NCI-H524 treated with DMSO at 0.1 percent for 48 hours (cell line): Measurements from ENCODE around the gene IMMP2L.
"Not testable (repeated sequence)": the region's sequence is repeated elsewhere in the genome, so short reads cannot be mapped to it uniquely, and the experiment has no call there.

Experiments used
- DNase-seq: peaks from one replicate; lab custom pipeline; 2025; lab: John Stamatoyannopoulos, UW

Gene IMMP2L

DNA sequence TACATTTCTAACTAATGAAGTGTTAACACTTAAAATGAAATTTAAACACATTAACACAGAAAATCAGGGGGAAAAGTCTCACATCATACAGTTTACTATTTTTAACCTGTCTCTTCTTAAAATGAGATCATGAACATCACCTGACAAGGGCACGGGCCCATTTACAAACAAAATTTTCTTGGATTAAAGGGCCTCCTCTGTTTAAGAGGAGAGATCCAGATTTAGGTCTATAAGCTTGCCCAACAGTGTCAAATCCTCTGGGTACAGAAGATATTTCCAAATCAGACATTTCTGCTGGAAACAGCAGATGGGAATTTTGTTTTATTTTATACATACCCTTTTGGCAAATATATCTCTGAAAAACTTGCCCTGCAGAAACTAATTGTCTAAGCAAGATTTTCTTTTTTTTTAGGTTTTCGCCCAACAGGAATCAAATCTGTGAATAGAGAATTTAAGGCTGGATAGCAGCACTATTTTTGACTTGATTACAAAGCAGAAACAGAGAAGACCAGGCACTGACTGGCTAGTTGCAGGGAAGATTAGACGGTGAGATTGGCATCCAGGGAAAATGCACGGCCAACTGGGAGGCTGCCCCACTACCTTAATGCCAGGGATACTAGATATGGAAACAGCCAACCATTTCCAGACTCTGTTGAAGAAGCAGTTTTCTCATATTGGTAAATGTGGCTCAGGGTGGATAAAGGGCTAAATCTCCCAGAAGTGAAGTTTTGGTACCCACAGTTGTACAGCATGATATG, 298.0 kb downstream of the IMMP2L start:
- DNase-seq = no peak

DNA sequence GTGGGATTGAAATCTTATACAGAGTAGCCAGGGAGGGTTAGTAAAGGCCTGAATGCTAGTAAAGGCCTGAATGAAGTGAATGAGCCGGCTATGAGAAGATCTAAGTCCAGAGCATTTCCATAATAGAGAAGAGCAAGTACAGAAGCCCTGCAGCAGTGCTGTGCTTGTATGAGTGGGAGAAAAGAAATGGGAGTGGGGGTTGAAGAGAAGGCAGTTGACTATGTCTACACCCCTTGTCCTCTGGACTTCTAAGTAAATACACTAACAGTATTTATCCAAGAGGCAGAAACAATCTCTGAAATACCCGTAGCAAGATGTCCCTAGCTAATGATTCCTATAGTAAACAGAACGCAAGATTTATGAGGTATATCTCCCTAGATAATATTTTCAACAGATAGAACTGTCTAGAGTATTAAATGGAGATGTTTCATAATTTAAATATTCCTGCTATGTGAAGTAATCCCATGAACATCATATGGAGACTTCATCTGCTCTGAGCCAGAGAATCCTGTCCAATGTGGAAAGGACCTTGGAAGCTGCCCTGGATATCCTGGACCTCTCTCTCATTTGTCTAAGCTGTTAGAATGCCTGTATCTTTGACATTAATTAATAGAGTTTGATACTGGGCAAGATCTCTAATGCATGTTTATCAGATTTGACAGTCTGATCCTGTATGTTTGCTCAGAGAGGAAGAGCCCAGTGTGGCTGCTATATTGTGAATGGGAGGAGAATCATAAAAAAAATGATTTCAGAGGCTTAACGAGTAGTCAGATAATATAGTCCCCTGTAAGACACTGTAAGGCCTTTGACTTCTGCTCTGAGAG, 299.8 kb downstream of the IMMP2L start:
- DNase-seq = no peak

- DNase-seq = no peak
Measured at GRCh38 chr7:111261496-111261895, 300.8 kb downstream of the IMMP2L start.

DNA sequence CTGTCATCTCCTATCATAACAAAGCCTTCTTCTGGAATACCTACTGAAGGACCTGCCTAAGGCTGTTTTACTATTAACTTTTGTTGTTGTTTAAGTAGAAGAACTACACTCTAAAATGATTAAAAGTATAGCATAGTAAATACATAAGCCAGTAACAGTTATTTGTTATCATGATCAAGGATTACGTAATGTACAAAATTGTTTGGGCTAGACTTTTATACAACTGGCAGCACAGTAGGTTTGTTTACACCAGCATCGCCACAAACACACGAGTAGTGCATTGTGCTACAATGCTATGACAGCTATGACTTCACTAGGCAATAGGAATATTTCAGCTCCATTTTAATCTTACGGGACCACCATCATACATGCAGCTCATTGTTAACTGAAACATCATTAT, 302.3 kb downstream of the IMMP2L start:
- DNase-seq = no peak

- DNase-seq = no peak
Measured at GRCh38 chr7:111256391-111256790, 305.9 kb downstream of the IMMP2L start.

- DNase-seq = no peak
Measured at GRCh38 chr7:111255576-111255975, 306.7 kb downstream of the IMMP2L start.

- DNase-seq = not testable (repeated sequence)
Measured at GRCh38 chr7:111251365-111251764, 310.9 kb downstream of the IMMP2L start.

DNA sequence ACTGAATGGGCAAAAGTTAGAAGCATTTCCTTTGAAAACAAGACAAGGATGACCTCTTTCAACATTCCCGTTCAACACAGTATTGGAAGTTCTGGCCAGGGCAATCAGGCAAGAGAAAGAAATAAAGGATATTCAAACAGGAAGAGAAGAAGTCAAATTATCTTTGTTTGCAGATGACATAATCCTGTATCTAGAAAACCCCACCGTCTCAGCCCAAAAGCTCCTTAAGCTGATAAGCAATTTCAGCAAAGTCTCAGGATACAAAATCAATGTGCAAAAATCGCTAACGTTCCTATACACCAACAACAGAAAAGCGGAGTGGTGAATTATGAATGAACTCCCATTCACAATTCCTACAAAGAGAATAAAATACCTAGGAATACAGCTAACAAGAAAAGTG, 312.5 kb downstream of the IMMP2L start:
- not testable (repeated sequence) for DNase-seq

GRCh38 chr7:111242141-111242755, 320.0 kb downstream of the IMMP2L start:
- no peak for DNase-seq

DNA sequence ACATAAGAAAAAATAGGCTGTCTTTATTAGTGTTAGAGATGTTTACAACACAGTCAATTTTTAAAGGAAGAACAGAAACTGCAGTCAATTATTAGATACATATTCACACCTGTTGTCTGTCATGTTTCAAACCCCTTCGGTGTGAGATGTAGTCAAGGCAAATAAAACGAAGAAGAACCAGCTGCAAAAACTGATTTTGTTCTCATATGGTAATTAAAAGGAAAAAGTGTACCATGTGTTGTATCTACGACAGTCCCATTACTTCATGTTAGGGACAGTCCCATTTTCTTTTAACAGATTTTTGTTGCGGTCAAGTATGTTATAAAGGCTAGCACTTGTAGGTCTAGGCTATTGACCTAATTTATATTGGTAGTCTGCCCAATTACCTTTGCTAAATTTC, 321.9 kb downstream of the IMMP2L start:
- DNase-seq = no peak

- DNase-seq = no peak
Measured at GRCh38 chr7:111239437-111239836, 322.9 kb downstream of the IMMP2L start.

DNA sequence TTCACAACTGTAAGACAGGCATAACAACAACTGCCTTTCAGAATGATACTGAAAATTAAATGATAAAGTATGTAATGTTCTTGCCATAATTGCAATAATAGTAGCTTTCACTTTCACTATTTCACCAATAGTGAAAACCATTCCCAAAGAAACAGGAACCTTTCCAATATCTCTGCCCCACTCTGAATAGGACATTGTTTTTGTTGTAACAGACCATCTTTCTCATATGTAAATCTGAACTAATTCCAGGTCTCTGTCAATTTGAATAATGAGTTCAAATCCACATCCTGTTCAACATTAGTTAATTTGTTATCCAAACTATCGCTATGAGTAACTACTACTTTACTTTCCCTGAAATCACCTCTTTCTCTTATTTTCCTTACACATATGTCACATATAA, 323.4 kb downstream of the IMMP2L start:
- DNase-seq = no peak

DNA sequence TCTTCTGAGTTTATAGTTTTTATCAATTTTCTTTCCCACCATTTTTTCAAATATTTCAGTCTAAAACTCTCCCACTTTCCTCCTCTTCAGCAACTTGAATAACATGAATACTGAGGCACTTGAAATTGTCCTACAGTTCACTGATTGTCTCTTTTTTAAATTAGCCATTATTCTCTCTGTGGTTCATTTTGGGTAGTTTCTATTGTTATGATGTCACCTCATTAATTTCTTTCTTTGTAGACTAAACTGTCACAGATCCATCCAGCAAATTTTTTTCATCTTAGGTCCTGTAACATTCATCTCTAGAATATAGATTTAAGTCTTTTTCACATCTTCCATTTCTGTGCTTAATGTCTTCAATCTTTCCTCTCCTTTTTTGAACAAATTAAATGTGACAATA, 326.6 kb downstream of the IMMP2L start:
- no peak for DNase-seq

- no peak for DNase-seq
Measured at GRCh38 chr7:111232249-111233084, 329.8 kb downstream of the IMMP2L start.

GRCh38 chr7:111229916-111230315, 332.4 kb downstream of the IMMP2L start:
- no peak for DNase-seq

- DNase-seq = no peak
Measured at GRCh38 chr7:111229181-111229740, 333.0 kb downstream of the IMMP2L start.

- DNase-seq = no peak
Measured at GRCh38 chr7:111228437-111228836, 333.9 kb downstream of the IMMP2L start.

DNA sequence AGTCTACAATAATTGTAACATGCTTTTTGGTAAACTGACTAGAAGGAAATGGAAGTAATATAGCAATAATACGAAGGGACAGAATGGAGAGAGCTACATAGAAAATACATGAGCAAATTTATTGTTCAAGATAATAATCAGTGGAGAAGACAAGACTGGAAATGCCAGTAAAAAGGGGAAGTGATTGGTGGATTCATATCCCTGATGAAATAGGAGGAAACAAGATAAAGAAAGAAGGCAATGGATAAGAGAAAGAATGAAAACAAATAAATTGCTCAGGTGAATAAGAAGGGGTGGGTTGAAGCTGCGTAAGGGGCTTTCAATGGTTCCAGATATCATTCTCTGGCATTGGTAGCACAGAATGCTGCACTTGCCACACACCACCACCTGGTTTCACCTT, 335.5 kb downstream of the IMMP2L start:
- no peak for DNase-seq

DNA sequence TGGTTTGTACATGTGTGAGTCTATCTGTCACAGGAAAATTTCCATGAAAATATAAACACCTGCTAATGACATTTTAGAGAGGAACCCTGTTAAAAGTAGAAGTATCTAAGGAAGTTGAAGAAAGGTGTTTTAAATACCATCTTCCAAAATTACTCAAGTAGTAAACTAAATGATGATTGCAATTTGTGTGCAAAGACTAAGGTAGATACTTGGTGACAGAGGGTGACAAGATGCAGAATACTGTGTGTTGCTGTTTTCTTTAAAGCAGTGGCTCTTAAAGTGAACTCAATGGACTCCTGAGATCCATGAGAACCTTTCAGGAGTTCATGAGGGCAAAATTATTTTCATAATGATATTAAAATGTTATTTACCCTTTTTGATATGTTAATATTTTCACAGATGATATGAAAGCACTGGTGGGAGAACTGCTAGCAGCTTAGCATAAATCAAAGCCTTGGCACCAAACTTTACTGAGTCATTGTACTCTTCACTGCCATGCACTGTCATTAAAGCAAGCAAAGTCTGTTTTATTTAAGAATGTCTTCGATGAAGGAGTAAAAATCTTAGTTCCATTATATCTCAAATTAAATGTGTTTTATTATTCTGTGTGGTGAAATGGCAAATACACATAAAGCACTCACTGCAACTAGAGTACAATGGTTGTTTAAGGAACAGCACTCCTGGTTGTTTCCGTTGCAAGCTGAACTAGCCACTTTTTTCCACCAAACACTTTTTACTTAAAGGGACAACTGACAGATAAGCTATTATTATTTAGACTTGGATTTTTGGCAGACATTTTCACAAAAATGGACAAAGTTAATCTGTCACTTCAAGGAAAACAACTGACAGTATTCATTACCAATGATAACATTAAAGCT, 337.7 kb downstream of the IMMP2L start:
- DNase-seq = no peak

GRCh38 chr7:111223802-111224253, 338.5 kb downstream of the IMMP2L start:
- DNase-seq = no peak

DNA sequence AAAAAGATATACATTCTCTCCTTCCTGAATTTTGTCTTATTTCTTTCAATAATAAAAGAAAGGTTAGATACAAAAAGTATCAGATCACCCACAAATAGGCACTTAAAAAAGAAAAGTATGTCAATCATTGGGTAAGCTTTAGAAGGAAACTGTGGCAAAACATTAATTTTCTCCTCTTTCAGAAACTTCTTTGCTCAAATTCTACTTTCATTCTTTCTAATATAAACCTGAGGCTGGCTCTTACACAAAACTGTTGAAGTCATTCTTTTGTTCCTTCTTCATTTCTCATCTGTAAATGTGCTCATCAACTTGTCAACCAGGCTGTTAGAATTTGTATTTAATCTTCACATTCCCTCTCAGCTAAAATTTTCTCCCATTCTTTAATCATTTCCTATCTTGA, 346.7 kb downstream of the IMMP2L start:
- DNase-seq = no peak
